SK-N-SH (cell line): ENCODE data around the gene MYO18B.

ENCODE experiments used
- CHD2 ChIP-seq: fragments of 150-350 bp; IDR thresholded peaks from 2 replicates; pipeline ENCODE4 v1.6.1; 2018; ENCODE audit warnings: low read length; ENCODE audit not compliant: partially characterized antibody
- EP300 ChIP-seq, 2 experiments: IDR thresholded peaks; 2 replicates each; pipeline versions ENCODE4 v1.4.0 to v1.6.1; 2012; ENCODE audit warnings: borderline replicate concordance in 1 of 2, low read depth in 1 of 2, low read length in 1 of 2
- FOSL2 ChIP-seq: IDR thresholded peaks from 2 replicates; pipeline ENCODE4 v1.4.0; 2012; ENCODE audit warnings: low read depth, mild to moderate bottlenecking, moderate library complexity, borderline replicate concordance
- JUND ChIP-seq: IDR thresholded peaks from 2 replicates; pipeline ENCODE4 v1.4.0; 2012
- POLR2AphosphoS5 ChIP-seq: IDR thresholded peaks from 2 replicates; pipeline ENCODE4 v1.6.1; 2012; ENCODE audit warnings: low read depth, low read length
- TF ChIP-seq, protein P1 (sequence below): fragments of 200-600 bp; sonication (generic); IDR thresholded peaks from 2 replicates; pipeline ENCODE4 v1.6.1; 2017; ENCODE audit warnings: antibody characterized with exemption, mild to moderate bottlenecking, moderate library complexity

DNA sequence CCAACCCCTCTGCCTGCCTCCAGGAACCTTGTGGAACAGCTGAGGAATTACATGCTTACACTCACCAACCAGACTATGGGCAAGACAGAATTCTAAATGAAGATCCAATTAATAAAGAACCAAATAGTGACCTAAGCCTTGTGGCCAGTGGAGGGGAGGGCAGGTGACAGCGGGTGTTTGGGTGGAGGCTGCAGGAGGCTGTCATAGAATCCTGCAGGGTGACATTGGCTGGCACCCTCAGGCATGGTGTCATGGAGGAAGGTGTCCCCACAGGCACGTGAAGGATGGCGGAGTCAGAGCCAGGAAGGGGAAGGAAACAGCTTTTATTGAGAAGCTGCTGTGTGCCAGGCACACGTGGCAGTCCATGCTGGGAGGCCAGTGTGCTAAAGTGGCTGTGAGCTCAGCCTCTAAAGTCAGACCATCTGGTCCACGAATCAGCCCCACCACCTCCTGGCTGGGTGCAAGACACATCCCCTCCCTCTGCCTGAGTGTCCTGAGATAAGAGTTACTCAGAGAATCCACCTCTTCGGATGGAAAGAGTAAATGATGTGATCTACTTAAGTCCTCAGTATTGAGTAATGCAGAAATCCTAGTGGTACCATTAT is 8.7 kb downstream of the MYO18B start:
- TF ChIP-seq, protein P1, sequence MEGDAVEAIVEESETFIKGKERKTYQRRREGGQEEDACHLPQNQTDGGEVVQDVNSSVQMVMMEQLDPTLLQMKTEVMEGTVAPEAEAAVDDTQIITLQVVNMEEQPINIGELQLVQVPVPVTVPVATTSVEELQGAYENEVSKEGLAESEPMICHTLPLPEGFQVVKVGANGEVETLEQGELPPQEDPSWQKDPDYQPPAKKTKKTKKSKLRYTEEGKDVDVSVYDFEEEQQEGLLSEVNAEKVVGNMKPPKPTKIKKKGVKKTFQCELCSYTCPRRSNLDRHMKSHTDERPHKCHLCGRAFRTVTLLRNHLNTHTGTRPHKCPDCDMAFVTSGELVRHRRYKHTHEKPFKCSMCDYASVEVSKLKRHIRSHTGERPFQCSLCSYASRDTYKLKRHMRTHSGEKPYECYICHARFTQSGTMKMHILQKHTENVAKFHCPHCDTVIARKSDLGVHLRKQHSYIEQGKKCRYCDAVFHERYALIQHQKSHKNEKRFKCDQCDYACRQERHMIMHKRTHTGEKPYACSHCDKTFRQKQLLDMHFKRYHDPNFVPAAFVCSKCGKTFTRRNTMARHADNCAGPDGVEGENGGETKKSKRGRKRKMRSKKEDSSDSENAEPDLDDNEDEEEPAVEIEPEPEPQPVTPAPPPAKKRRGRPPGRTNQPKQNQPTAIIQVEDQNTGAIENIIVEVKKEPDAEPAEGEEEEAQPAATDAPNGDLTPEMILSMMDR = no peak
- no peak for TF ChIP-seq JUND
- no peak for TF ChIP-seq EP300 (IDR thresholded peaks at IDR 0.05; ENCODE audit: borderline replicate concordance in 1 of 2, low read depth in 1 of 2, low read length in 1 of 2)
- no peak for TF ChIP-seq FOSL2
- no peak for TF ChIP-seq CHD2
- TF ChIP-seq POLR2AphosphoS5 = no peak
